SK-N-SH (cell line): ENCODE data around the gene FGD3. TPM values are rescaled to one million over a fixed set of nuclear protein-coding genes. Genes with fewer than 3 reads are reported as not detected.
A peak's percentile ranks its signal among the peaks of the same experiment; 100 is the strongest.

Experiments used
- CTCF ChIA-PET: fragments of 300-600, 350-600 bp; formaldehyde crosslinking; extraction: SDS; loops from one replicate; lab custom pipeline; 2021; lab: Yijun Ruan, JAX
- POLR2A ChIA-PET: fragments of 350-600 bp; sonication (Branson Sonifier 250); formaldehyde crosslinking; extraction: SDS; loops from one replicate; lab custom pipeline; 2020; ENCODE audit warnings: antibody characterized with exemption, inconsistent platforms; lab: Yijun Ruan, JAX
- DNase-seq: peaks from one replicate; pipeline ENCODE4 v3.0.0; 2012
- H2AFZ ChIP-seq: fragments of 200-600 bp; sonication (generic); 2 replicates; pipeline ENCODE4 v1.8.1; 2016; ENCODE audit warnings: antibody characterized with exemption, mild to moderate bottlenecking, low read depth
- H3F3A ChIP-seq: fragments of 200-600 bp; sonication (generic); replicated peaks from 2 replicates; pipeline ENCODE3; 2016; ENCODE audit warnings: antibody characterized with exemption, mild to moderate bottlenecking; ENCODE audit not compliant: insufficient read depth
- H3K27ac ChIP-seq, 2 experiments: fragments of 200-500 bp in 1 of 2; fragments of 200-600 bp in 1 of 2; sonication (Bioruptor generic) in 1 of 2; sonication (generic), shearing (Covaris generic) in 1 of 2; 2 replicates each; pipeline versions ENCODE4 v1.5.1 to v1.6.1; 2014 to 2016; ENCODE audit warnings: low read depth in 2 of 2, inconsistent platforms in 1 of 2, low read length in 1 of 2, mild to moderate bottlenecking in 1 of 2, mixed read lengths in 1 of 2
- H3K27me3 ChIP-seq: fragments of 200-600 bp; sonication (generic), shearing (Covaris generic); 2 replicates; pipeline ENCODE4 v1.6.1; 2016; ENCODE audit warnings: mixed run types; ENCODE audit not compliant: insufficient read depth
- H3K36me3 ChIP-seq, 2 experiments: fragments of 200-500 bp in 1 of 2; fragments of 200-600 bp in 1 of 2; sonication (Bioruptor generic) in 1 of 2; sonication (generic) in 1 of 2; replicated peaks in 1 of 2; 2 replicates each; pipeline versions ENCODE3 to v1.5.1; 2014 to 2016; ENCODE audit warnings: low read length in 1 of 2, mild to moderate bottlenecking in 1 of 2; ENCODE audit not compliant: insufficient read depth in 2 of 2, control insufficient read depth in 1 of 2
- H3K4me1 ChIP-seq, 2 experiments: fragments of 200-500 bp in 1 of 2; fragments of 200-600 bp in 1 of 2; sonication (Bioruptor generic) in 1 of 2; sonication (generic), shearing (Covaris generic) in 1 of 2; 2 replicates each; pipeline versions ENCODE4 v1.5.1 to v1.6.1; 2014 to 2016; ENCODE audit warnings: low read depth in 1 of 2, low read length in 1 of 2, mixed run types in 1 of 2; ENCODE audit not compliant: insufficient read depth in 2 of 2, control insufficient read depth in 1 of 2
- H3K4me2 ChIP-seq: fragments of 200-600 bp; sonication (generic), shearing (Covaris generic); 2 replicates; pipeline ENCODE4 v1.6.1; 2017; ENCODE audit warnings: mixed run types
- H3K4me3 ChIP-seq, 2 experiments: fragments of 200-500 bp in 1 of 2; fragments of 200-600 bp in 1 of 2; sonication (Bioruptor generic) in 1 of 2; sonication (generic), shearing (Covaris generic) in 1 of 2; 2 replicates each; pipeline versions ENCODE4 v1.5.1 to v1.8.1; 2014 to 2016; ENCODE audit warnings: low read depth in 2 of 2, inconsistent platforms in 1 of 2, low read length in 1 of 2, mild to moderate bottlenecking in 1 of 2, mixed read lengths in 1 of 2, moderate library complexity in 1 of 2
- H3K79me2 ChIP-seq: fragments of 200-600 bp; sonication (generic); 2 replicates; pipeline ENCODE4 v1.8.1; 2017; ENCODE audit warnings: mild to moderate bottlenecking; ENCODE audit not compliant: insufficient read depth
- H3K9ac ChIP-seq: fragments of 200-600 bp; sonication (generic); 2 replicates; pipeline ENCODE4 v1.6.1; 2017; ENCODE audit warnings: mixed run types
- H3K9me2 ChIP-seq: fragments of 200-600 bp; sonication (generic); 2 replicates; pipeline ENCODE4 v1.6.1; 2017; ENCODE audit warnings: mixed run types
- H3K9me3 ChIP-seq: fragments of 200-600 bp; sonication (generic); 2 replicates; pipeline ENCODE4 v1.6.1; 2017; ENCODE audit warnings: mixed run types, mild to moderate bottlenecking, moderate library complexity
- H4K20me1 ChIP-seq: fragments of 200-600 bp; sonication (generic); 2 replicates; pipeline ENCODE4 v1.6.1; 2017; ENCODE audit warnings: mild to moderate bottlenecking, mixed run types; ENCODE audit not compliant: insufficient read depth
- CHD2 ChIP-seq: fragments of 150-350 bp; IDR thresholded peaks from 2 replicates; pipeline ENCODE4 v1.6.1; 2018; ENCODE audit warnings: low read length; ENCODE audit not compliant: partially characterized antibody
- EZH2phosphoT487 ChIP-seq: fragments of 200-600 bp; sonication (generic); IDR thresholded peaks from 2 replicates; pipeline ENCODE4 v1.6.1; 2017; ENCODE audit warnings: low read depth, mixed run types, mild to moderate bottlenecking, antibody characterized with exemption, moderate library complexity, borderline replicate concordance
- IRF3 ChIP-seq: fragments of 150-350 bp; IDR thresholded peaks from 2 replicates; pipeline ENCODE4 v1.6.1; 2016; ENCODE audit warnings: mild to moderate bottlenecking, low read depth, low read length
- NFIC ChIP-seq: IDR thresholded peaks from 2 replicates; pipeline ENCODE4 v1.4.0; 2012; ENCODE audit warnings: borderline replicate concordance
- PBX3 ChIP-seq: IDR thresholded peaks from 2 replicates; pipeline ENCODE4; 2012
- RCOR1 ChIP-seq: fragments of 150-350 bp; IDR thresholded peaks from 2 replicates; pipeline ENCODE4 v1.6.1; 2017; ENCODE audit warnings: antibody characterized with exemption, low read length
- RFX5 ChIP-seq: IDR thresholded peaks from 2 replicates; pipeline ENCODE4 v1.6.1; 2012; ENCODE audit warnings: mild to moderate bottlenecking, improper control_type of control experiment, low read length
- RXRA ChIP-seq: IDR thresholded peaks from 2 replicates; pipeline ENCODE4 v1.4.0; 2012; ENCODE audit warnings: low read depth, mild to moderate bottlenecking, borderline replicate concordance
- USF1 ChIP-seq: IDR thresholded peaks from 2 replicates; pipeline ENCODE4 v1.4.0; 2012; ENCODE audit warnings: low read depth, borderline replicate concordance
- USF2 ChIP-seq: fragments of 150-350 bp; IDR thresholded peaks from 2 replicates; pipeline ENCODE4 v1.6.1; 2017; ENCODE audit warnings: antibody characterized with exemption, low read length, low read depth, borderline replicate concordance
- YY1 ChIP-seq: IDR thresholded peaks from 2 replicates; pipeline ENCODE4 v1.4.0; 2012; ENCODE audit warnings: low read depth, mild to moderate bottlenecking
- ZBTB33 ChIP-seq: IDR thresholded peaks from 2 replicates; pipeline ENCODE4 v1.4.0; 2012; ENCODE audit warnings: low read depth, borderline replicate concordance
- WGBS: methylation state at CpG from one replicate; pipeline ENCODE4 v1.1.6; 2017; ENCODE audit warnings: low lambda C conversion rate; 5-methylcytosine and 5-hydroxymethylcytosine counted together
- polyA plus RNA-seq, 3 experiments: library from polyadenylated mRNA; depleted of rRNA; stranded (reverse); fragments of >200 nt; gene quantifications; 2 replicates each; pipeline ENCODE4 v1.2.3, GENCODE V29; 2012

FGD3 gene
- polyA plus RNA-seq, 1 of the 3 experiments (the other 2 are of a cell fraction): not detected

- no peaks in the 10 kb centered on the region for H3K9me2 ChIP-seq
- CTCF ChIA-PET: no interaction called here
- no peak overlapping the region for H3K4me2 ChIP-seq
- H3K36me3 ChIP-seq: no peaks in the 10 kb centered on the region
- H2AFZ ChIP-seq: no peak overlapping the region
- H3K27me3 ChIP-seq: no peaks in the 10 kb centered on the region
- DNase-seq: no peak
- no peak overlapping the region for H3K27ac ChIP-seq
- TF ChIP-seq RCOR1 (no peak), ZBTB33 (no peak), RXRA (no peak)
- TF ChIP-seq, all 33 proteins: peak for 0
- Histone ChIP-seq H3K4me1 (no peaks in the 10 kb centered on the region), H4K20me1 (no peaks in the 10 kb centered on the region), H3K4me3 (no peak overlapping the region), H3K9ac (no peak overlapping the region), H3F3A (peaks cover 5% of the 10 kb centered on the region), H3K79me2 (no peaks in the 10 kb centered on the region), H3K9me3 (no peaks in the 10 kb centered on the region)
- POLR2A ChIA-PET: no interaction called here
- 38% methylated on average over 3 of the region's 3 CpGs for WGBS
Measured at GRCh38 chr9:92931606-92932005, 15.7 kb upstream of the FGD3 start.

GRCh38 chr9:92934321-92934720 is 13.0 kb upstream of the FGD3 start:
- Histone ChIP-seq H3K4me1 (no peaks in the 10 kb centered on the region), H2AFZ (no peak overlapping the region), H3K9me2 (no peaks in the 10 kb centered on the region), H4K20me1 (no peaks in the 10 kb centered on the region), H3K4me3 (no peak overlapping the region), H3K9me3 (no peaks in the 10 kb centered on the region), H3K79me2 (no peaks in the 10 kb centered on the region), H3K27ac (no peak overlapping the region), H3K4me2 (no peak overlapping the region), H3K27me3 (no peaks in the 10 kb centered on the region), H3K9ac (no peak overlapping the region), H3F3A (no peaks in the 10 kb centered on the region), H3K36me3 (no peaks in the 10 kb centered on the region)
- POLR2A ChIA-PET: no interaction called here
- CTCF ChIA-PET: no interaction called here
- TF ChIP-seq PBX3 (no peak), USF1 (peak; percentile 51; the same call in 1 of the 2 replicates), EZH2phosphoT487 (no peak), YY1 (no peak)
- WGBS: 56% methylated on average over 1 of the region's 1 CpG
- DNase-seq: no peak

GRCh38 chr9:92938025-92938424 is 9.3 kb upstream of the FGD3 start:
- Histone ChIP-seq H3K9ac (no peak overlapping the region), H3K4me2 (no peak overlapping the region), H3K79me2 (no peaks in the 10 kb centered on the region), H3K9me3 (no peaks in the 10 kb centered on the region), H3K4me3 (no peak overlapping the region), H3K27ac (no peak overlapping the region), H3K36me3 (no peaks in the 10 kb centered on the region), H4K20me1 (no peaks in the 10 kb centered on the region), H3K9me2 (no peaks in the 10 kb centered on the region), H3F3A (no peaks in the 10 kb centered on the region), H3K27me3 (no peaks in the 10 kb centered on the region), H3K4me1 (no peaks in the 10 kb centered on the region; a peak in 1 of 4 replicates), H2AFZ (no peak overlapping the region)
- POLR2A ChIA-PET: no interaction called here
- no peak for DNase-seq
- WGBS: 0% methylated on average over 1 of the region's 1 CpG
- CTCF ChIA-PET: no interaction called here
- TF ChIP-seq ZBTB33 (no peak), YY1 (no peak), IRF3 (no peak), RFX5 (no peak), CHD2 (no peak), USF2 (no peak), NFIC (no peak)
